Skin epidermis (tissue), 12 donors: Measurements from ENCODE around the gene AMPD2.

Experiments
- H3K27ac ChIP-seq, 21 experiments: fragments of 200-600 bp; sonication (generic) in 11 of 21; one replicate each; pipeline ENCODE4 v1.5.0; 2020; ENCODE audit warnings: mild to moderate bottlenecking in 3 of 21, inconsistent platforms in 2 of 21, moderate library complexity in 2 of 21
- H3K4me3 ChIP-seq, 7 experiments: fragments of 200-600 bp; sonication (generic) in 2 of 7; one replicate each; pipeline ENCODE4 v1.5.0; 2020; ENCODE audit warnings: inconsistent platforms in 2 of 7, mild to moderate bottlenecking in 2 of 7, moderate library complexity in 1 of 7

AMPD2 gene

GRCh38 chr1:109627692-109628399 lies 8.2 kb downstream of the AMPD2 start:
- Histone ChIP-seq H3K4me3 (no peak overlapping the region), H3K27ac (no peak overlapping the region)

DNA sequence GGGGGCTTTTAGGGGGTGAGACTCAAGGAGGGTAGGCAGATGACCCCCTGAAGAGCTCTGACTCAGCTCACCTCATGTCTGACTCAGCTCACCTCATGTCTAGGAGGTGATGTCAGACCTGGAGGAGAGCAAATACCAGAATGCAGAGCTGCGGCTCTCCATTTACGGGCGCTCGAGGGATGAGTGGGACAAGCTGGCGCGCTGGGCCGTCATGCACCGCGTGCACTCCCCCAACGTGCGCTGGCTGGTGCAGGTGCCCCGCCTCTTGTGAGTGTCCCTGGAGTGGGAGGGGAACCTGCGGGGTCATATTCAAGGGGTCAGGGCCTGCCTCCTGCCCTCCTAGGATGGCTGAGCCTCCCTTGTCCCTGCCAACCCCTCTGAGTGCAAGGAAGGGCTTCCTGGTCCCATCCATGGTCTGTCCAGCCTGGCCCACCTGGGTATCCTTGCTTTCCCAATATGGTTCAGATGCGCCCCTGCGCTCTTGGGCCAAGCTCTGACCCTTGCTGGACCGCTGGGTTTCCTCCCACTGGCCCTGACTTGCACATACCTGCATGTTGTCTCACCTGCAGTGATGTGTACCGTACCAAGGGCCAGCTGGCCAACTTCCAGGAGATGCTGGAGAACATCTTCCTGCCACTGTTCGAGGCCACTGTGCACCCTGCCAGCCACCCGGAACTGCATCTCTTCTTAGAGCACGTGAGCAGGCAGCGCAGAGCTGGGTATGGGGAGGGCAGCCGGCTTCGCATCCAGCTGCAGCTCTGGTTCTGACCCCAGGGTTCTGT lies 9.1 kb downstream of the AMPD2 start:
- Histone ChIP-seq H3K4me3 (no peak overlapping the region), H3K27ac (no peak overlapping the region)

GRCh38 chr1:109629372-109630030 lies 9.9 kb downstream of the AMPD2 start:
- no peak overlapping the region for H3K4me3 ChIP-seq
- no peak overlapping the region for H3K27ac ChIP-seq

GRCh38 chr1:109630081-109630897 lies 10.7 kb downstream of the AMPD2 start:
- Histone ChIP-seq H3K4me3 (no peak overlapping the region), H3K27ac (no peak overlapping the region)

DNA sequence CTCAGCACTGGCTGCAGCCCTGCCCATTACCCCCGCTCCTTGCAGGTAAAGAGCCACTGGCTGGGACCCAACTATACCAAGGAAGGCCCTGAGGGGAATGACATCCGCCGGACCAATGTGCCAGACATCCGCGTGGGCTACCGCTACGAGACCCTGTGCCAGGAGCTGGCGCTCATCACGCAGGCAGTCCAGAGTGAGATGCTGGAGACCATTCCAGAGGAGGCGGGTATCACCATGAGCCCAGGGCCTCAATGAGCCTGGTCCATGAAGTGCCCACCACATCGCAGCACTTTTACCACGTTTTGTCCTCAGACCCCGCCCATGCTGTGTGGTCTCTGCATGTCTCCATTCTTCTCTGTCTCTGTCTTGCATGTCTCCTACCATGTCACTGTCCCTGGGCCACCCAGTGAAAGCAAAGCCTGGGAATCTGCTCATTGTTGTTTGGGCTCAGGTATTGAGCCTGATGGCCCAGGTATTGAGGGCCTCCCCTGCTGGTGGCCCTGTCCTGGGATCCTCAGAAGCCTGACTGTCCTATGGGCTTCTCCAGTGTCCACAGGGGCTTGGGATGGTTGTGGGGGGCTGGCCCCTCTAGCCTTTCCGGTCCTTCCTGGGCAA lies 11.4 kb downstream of the AMPD2 start:
- H3K27ac ChIP-seq, result peak overlapping the region in 1 of 21 experiments; percentile 59
- no peak overlapping the region for H3K4me3 ChIP-seq

DNA sequence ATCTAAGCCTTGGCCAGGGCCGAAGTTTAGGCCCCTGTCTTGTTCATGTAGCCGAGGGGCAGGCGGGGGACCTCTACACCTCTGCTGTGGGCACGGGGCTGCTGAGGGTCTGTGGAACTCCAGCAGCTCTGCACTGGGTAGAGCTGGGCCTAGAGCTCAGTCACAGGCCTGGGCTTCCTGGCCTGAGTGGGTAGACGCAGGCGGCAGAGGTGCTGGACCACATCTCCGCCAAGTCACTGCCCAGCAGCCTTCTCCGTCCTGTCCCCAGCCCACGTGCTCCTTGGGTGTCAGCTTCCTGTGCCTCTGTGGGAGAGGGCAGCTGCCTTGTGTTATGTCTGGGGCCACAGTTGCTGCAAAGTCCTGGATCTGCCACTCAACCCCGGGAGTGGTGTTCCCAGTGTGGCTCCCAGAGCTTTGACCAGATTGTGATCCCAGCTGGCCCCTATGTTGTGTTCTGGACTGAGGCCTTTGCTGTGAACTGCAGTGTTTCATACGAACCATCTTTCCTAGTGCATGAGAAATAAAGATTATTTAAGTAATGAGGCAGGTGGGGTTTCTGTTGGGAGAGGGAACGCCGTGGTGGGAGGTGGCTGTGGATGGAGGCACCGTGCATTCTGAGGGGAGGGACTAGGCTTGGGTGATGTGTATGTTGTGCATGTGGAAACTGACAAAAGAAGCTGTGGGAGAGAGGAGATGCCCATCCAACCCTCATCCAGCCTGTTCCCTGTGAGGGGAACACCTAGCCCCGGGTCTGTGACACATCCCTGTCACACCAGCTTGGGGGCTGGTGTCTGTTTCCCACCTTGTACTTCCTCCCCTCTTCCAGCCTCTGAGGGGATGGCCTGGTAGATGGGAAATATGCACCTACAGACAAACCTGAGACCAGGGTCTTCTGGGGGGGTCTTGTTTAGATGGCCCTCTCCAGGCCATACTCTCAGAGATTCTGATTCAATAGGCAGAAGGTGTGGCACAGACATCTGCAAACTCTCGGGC lies 12.2 kb downstream of the AMPD2 start:
- no peak overlapping the region for H3K4me3 ChIP-seq
- peak overlapping the region in 2 of 21 experiments; percentile 1 to 59 for H3K27ac ChIP-seq

GRCh38 chr1:109632671-109633346 lies 13.2 kb downstream of the AMPD2 start:
- Histone ChIP-seq H3K4me3 (no peak overlapping the region), H3K27ac (peak overlapping the region in 4 of 21 experiments; percentile 13 to 69 (median 64))

GRCh38 chr1:109634292-109634691 lies 14.7 kb downstream of the AMPD2 start:
- H3K27ac ChIP-seq, result no peak overlapping the region
- H3K4me3 ChIP-seq, result no peak overlapping the region

- Histone ChIP-seq H3K4me3 (no peak overlapping the region), H3K27ac (peak overlapping the region in 2 of 21 experiments; percentile 18 to 36)
Measured at GRCh38 chr1:109634771-109635750, 15.4 kb downstream of the AMPD2 start.

DNA sequence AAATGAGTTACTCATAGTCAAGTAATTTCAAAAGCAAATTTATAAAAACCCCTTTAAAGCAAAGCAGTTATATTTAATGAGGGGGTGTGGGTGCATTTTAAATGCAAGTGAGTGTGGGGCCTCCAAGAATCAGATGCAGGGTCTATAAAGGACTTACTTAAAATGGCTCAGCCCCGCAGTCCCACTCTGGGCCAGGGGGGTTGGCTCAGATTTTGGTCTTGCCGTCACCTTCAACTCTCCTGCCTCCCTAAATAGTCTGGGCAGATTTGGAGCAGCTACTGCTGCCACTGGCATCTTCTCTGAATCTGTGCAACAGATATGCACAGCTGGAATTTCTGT lies 16.2 kb downstream of the AMPD2 start:
- Histone ChIP-seq H3K4me3 (no peak overlapping the region), H3K27ac (peak overlapping the region in 4 of 21 experiments; percentile 10 to 55 (median 32))

GRCh38 chr1:109636201-109636952 lies 16.7 kb downstream of the AMPD2 start:
- peak overlapping the region in 5 of 21 experiments; percentile 10 to 55 (median 28) for H3K27ac ChIP-seq

GRCh38 chr1:109637446-109637845 lies 17.8 kb downstream of the AMPD2 start:
- Histone ChIP-seq H3K27ac (no peak overlapping the region), H3K4me3 (no peak overlapping the region)

More at GRCh38 chr1:109636201-109636952, 16.7 kb downstream of the AMPD2 start:
- no peak overlapping the region for H3K4me3 ChIP-seq

GRCh38 chr1:109639063-109639840 lies 19.6 kb downstream of the AMPD2 start:
- no peak overlapping the region for H3K4me3 ChIP-seq
- no peak overlapping the region for H3K27ac ChIP-seq

DNA sequence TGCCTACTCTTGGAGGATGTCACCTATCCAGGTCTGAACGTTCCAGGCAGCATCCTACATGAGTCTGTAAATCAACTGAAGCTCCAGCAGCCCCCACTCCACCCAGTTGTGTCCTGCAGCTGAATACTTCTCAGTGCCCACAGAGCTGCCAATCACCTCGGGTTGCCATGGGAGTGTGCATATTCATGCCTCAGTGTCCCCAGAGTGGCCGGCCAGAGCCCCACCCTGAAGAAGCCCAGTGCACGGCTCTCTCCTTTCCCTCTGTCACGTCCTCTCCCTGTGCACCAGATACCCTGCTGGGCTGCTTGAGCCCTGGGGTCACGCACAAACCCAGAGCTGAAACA lies 20.2 kb downstream of the AMPD2 start:
- no peak overlapping the region for H3K4me3 ChIP-seq
- H3K27ac ChIP-seq, result no peak overlapping the region

DNA sequence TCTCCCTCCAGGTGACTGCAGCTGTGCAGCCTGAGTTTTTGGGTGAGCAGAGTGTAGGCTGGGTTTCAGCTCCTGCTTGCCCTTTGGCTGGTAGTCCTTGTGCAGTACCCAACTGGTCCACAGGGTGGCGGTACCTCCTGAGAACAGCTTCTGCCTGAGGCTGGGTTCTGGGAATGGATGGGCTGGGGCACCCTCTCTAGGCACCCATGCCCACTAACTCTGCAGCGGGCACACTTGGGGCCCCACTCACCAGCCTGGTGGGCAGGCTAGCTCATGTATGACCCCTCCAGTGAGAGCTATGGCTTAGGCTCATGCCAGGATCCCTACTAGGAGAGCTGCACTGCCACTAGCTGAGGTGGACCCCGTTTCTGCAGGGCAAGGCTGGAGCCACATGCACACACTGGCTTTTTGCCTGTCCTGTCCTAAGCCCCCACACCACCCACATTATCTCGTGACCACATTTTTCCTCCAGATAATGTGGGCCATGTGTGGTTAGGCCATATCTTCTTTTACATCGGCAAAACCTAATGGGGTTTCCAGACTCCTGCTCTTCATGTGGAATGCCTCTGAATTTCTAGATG lies 20.7 kb downstream of the AMPD2 start:
- Histone ChIP-seq H3K4me3 (no peak overlapping the region), H3K27ac (no peak overlapping the region)
